OCI-LY3 (cell line): Measurements from ENCODE around the gene DCTN3.
A peak's percentile ranks its signal among the peaks of the same experiment; 100 is the strongest.

ENCODE experiments used
- EZH2phosphoT487 ChIP-seq: fragments of 200-600 bp; shearing (Covaris generic); IDR thresholded peaks from 2 replicates; pipeline ENCODE4 v1.6.1; 2018; ENCODE audit warnings: antibody characterized with exemption, mixed run types, low read depth
- TF ChIP-seq, protein P1 (sequence below): fragments of 200-600, 300-600 bp; sonication (generic); IDR thresholded peaks from 2 replicates; pipeline ENCODE4 v1.5.1; 2014; ENCODE audit warnings: antibody characterized with exemption, low read length, low read depth

DNA sequence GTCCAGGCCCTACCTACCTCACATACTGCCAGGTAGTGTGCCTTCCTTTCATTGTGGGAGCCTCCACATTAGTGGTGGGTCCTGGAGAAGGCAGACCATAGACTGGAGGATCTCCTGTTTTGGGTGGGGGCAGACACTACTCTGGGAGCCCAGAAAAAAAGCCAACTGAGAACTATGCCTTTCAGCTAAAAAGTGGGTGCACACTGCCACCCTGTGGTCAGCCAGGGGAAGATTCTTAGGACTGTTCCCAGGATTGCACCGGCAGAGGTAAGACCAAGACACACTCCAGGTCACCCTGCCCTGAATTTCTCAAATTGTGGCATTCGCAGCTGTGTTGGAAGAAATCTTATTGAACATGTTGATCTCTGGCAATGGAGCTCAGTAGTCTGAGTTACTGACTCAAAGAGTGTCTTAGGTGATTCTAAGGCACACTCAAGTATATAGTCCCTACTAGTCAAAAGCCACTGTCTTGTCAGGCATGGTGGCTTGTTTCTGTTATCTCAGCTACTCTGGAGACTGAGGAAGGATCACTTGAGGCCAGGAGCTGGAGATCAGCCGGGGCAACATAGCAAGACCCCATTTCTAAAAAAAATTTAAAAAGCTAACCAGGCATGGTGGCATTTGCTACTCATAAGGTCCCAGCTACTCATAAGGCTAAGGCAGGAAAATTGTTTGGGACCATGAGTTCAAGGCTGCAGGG lies 13.7 kb upstream of the DCTN3 start:
- TF ChIP-seq, protein P1, sequence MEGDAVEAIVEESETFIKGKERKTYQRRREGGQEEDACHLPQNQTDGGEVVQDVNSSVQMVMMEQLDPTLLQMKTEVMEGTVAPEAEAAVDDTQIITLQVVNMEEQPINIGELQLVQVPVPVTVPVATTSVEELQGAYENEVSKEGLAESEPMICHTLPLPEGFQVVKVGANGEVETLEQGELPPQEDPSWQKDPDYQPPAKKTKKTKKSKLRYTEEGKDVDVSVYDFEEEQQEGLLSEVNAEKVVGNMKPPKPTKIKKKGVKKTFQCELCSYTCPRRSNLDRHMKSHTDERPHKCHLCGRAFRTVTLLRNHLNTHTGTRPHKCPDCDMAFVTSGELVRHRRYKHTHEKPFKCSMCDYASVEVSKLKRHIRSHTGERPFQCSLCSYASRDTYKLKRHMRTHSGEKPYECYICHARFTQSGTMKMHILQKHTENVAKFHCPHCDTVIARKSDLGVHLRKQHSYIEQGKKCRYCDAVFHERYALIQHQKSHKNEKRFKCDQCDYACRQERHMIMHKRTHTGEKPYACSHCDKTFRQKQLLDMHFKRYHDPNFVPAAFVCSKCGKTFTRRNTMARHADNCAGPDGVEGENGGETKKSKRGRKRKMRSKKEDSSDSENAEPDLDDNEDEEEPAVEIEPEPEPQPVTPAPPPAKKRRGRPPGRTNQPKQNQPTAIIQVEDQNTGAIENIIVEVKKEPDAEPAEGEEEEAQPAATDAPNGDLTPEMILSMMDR, result peak; percentile 87
- no peak for TF ChIP-seq EZH2phosphoT487
